Liver (tissue), 3 donors: ENCODE results near the gene CYFIP2.

ENCODE experiments used
- ATF3 ChIP-seq: IDR thresholded peaks from 2 replicates; pipeline ENCODE4 v1.6.1; 2016; ENCODE audit warnings: antibody characterized with exemption
- EGR1 ChIP-seq, 2 donors: IDR thresholded peaks; 2 replicates each; pipeline ENCODE4 v1.6.1; 2016 to 2018; ENCODE audit warnings: antibody characterized with exemption in 2 of 2, low read depth in 2 of 2
- FOXA1 ChIP-seq: IDR thresholded peaks from 2 replicates; pipeline ENCODE4 v1.6.1; 2016; ENCODE audit warnings: antibody characterized with exemption
- FOXA2 ChIP-seq: IDR thresholded peaks from 2 replicates; pipeline ENCODE4 v1.6.1; 2016; ENCODE audit warnings: antibody characterized with exemption
- GABPA ChIP-seq, 2 donors: IDR thresholded peaks in 1 of 2; conservative IDR thresholded peaks in 1 of 2; 2 replicates each; pipeline ENCODE4 v1.6.1; 2016; ENCODE audit warnings: antibody characterized with exemption in 2 of 2, mild to moderate bottlenecking in 1 of 2, moderate library complexity in 1 of 2
- HNF4G ChIP-seq: IDR thresholded peaks from 2 replicates; pipeline ENCODE4 v1.6.1; 2016; ENCODE audit warnings: antibody characterized with exemption
- JUND ChIP-seq, 2 donors: IDR thresholded peaks; 2 replicates each; pipeline ENCODE4 v1.6.1; 2016; ENCODE audit warnings: antibody characterized with exemption in 2 of 2
- MAX ChIP-seq: IDR thresholded peaks from 2 replicates; pipeline ENCODE4 v1.6.1; 2016; ENCODE audit warnings: antibody characterized with exemption
- RAD21 ChIP-seq, 2 donors: IDR thresholded peaks; 2 replicates each; pipeline ENCODE4 v1.6.1; 2016; ENCODE audit warnings: antibody characterized with exemption in 2 of 2, mild to moderate bottlenecking in 2 of 2
- REST ChIP-seq: IDR thresholded peaks from 2 replicates; pipeline ENCODE4 v1.6.1; 2016; ENCODE audit warnings: antibody characterized with exemption, mild to moderate bottlenecking
- SP1 ChIP-seq: IDR thresholded peaks from 2 replicates; pipeline ENCODE4 v1.6.1; 2018; ENCODE audit warnings: antibody characterized with exemption, mild to moderate bottlenecking
- TAF1 ChIP-seq: conservative IDR thresholded peaks from 2 replicates; pipeline ENCODE4 v1.6.1; 2016; ENCODE audit warnings: antibody characterized with exemption, mild to moderate bottlenecking
- YY1 ChIP-seq: IDR thresholded peaks from 2 replicates; pipeline ENCODE4 v1.6.1; 2016; ENCODE audit warnings: antibody characterized with exemption, mild to moderate bottlenecking
- TF ChIP-seq, protein P1 (sequence below): fragments of 150-350 bp; IDR thresholded peaks from 2 replicates; pipeline ENCODE4 v1.5.1; 2017; ENCODE audit warnings: improper control_type of control experiment, low read depth, low read length; ENCODE audit not compliant: missing input control
- donor health status: healthy.
- donor health status: healthy.

DNA sequence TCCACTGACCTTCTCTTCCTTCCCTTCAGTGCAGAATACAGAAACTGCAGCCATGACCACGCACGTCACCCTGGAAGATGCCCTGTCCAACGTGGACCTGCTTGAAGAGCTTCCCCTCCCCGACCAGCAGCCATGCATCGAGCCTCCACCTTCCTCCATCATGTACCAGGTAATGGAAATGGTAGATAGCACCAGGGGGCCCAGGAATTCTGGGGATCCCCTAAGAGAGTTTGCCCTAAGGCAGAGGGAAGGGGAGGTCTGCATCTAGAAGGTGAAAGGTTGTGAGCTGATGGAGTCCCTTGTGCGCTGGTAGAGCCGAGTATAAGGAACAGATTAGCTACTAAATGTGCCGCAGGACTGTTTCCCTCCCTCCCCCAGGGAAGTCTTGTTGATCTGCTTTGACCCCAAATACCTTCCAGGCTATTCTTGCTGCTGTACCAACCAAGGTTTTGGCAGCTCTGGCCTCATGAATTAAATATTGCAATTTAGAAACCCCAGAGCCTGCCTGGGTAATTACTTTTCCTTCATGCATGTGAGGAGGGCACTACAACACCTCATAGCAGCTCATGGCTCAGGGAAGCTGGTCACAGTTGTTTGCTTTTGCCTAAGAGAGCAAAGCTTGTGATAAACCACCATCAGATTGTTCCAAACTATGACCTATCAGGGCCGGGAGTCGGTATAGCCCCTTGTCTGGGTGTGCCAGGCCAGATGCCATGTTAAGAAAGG, 19.6 kb downstream of the CYFIP2 start:
- TF ChIP-seq RAD21 (IDR thresholded peaks at IDR 0.05) (no peak), MAX (peak; percentile 18), REST (no peak), TAF1 (no peak), SP1 (peak; percentile 34), HNF4G (no peak), GABPA (IDR thresholded peaks at IDR 0.05 in 1 of 2, conservative IDR thresholded peaks at IDR 0.05 in 1 of 2) (no peak), YY1 (peak; percentile 37), FOXA1 (no peak), ATF3 (no peak), JUND (IDR thresholded peaks at IDR 0.05) (no peak), EGR1 (IDR thresholded peaks at IDR 0.05; ENCODE audit: low read depth in 2 of 2) (no peak), FOXA2 (no peak)
- TF ChIP-seq, protein P1, sequence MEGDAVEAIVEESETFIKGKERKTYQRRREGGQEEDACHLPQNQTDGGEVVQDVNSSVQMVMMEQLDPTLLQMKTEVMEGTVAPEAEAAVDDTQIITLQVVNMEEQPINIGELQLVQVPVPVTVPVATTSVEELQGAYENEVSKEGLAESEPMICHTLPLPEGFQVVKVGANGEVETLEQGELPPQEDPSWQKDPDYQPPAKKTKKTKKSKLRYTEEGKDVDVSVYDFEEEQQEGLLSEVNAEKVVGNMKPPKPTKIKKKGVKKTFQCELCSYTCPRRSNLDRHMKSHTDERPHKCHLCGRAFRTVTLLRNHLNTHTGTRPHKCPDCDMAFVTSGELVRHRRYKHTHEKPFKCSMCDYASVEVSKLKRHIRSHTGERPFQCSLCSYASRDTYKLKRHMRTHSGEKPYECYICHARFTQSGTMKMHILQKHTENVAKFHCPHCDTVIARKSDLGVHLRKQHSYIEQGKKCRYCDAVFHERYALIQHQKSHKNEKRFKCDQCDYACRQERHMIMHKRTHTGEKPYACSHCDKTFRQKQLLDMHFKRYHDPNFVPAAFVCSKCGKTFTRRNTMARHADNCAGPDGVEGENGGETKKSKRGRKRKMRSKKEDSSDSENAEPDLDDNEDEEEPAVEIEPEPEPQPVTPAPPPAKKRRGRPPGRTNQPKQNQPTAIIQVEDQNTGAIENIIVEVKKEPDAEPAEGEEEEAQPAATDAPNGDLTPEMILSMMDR, result no peak
